NCI-H146 treated with DMSO at 0.1 percent for 48 hours (cell line): ENCODE results near the gene RAB11FIP3.
"Not testable (repeated sequence)": the region's sequence is repeated elsewhere in the genome, so short reads cannot be mapped to it uniquely, and the experiment has no call there.

Source experiments
- DNase-seq: peaks from one replicate; lab custom pipeline; 2025; ENCODE audit not compliant: unreplicated experiment; lab: John Stamatoyannopoulos, UW

Gene RAB11FIP3

GRCh38 chr16:466651-467050 lies 41.2 kb downstream of the RAB11FIP3 start:
- DNase-seq, result no peak

- not testable (repeated sequence) for DNase-seq
Observed at GRCh38 chr16:467249-467871, 41.9 kb downstream of the RAB11FIP3 start.

GRCh38 chr16:468068-468821 lies 42.8 kb downstream of the RAB11FIP3 start:
- no peak for DNase-seq

- not testable (repeated sequence) for DNase-seq
Observed at GRCh38 chr16:469459-469858, 44.0 kb downstream of the RAB11FIP3 start.

GRCh38 chr16:470418-470817 lies 45.0 kb downstream of the RAB11FIP3 start:
- DNase-seq, result no peak

GRCh38 chr16:471353-472198 lies 46.1 kb downstream of the RAB11FIP3 start:
- DNase-seq, result no peak

GRCh38 chr16:472199-472504 lies 46.7 kb downstream of the RAB11FIP3 start:
- no peak for DNase-seq

GRCh38 chr16:473046-474043 lies 47.9 kb downstream of the RAB11FIP3 start:
- DNase-seq, result no peak

- DNase-seq, result no peak
Observed at GRCh38 chr16:474420-475122, 49.1 kb downstream of the RAB11FIP3 start.

- no peak for DNase-seq
Observed at GRCh38 chr16:476039-476438, 50.6 kb downstream of the RAB11FIP3 start.

GRCh38 chr16:477301-478157 lies 52.1 kb downstream of the RAB11FIP3 start:
- no peak for DNase-seq

GRCh38 chr16:478287-478686 lies 52.8 kb downstream of the RAB11FIP3 start:
- not testable (repeated sequence) for DNase-seq

- no peak for DNase-seq
Observed at GRCh38 chr16:482468-483185, 57.2 kb downstream of the RAB11FIP3 start.

- DNase-seq, result no peak
Observed at GRCh38 chr16:483341-484075, 58.1 kb downstream of the RAB11FIP3 start.

GRCh38 chr16:489606-490005 lies 64.2 kb downstream of the RAB11FIP3 start:
- no peak for DNase-seq

- no peak for DNase-seq
Observed at GRCh38 chr16:490768-491167, 65.3 kb downstream of the RAB11FIP3 start.

- DNase-seq, result no peak
Observed at GRCh38 chr16:491220-491919, 65.9 kb downstream of the RAB11FIP3 start.
